GM19328 (cell line): ENCODE results near the gene NACC1.

Source experiments
- ATAC-seq: cut with Tn5 transposase; IDR thresholded peaks from one replicate; pipeline ENCODE4 v1.9.1; 2021; ENCODE audit warnings: mild to moderate bottlenecking, moderate library complexity; ENCODE audit not compliant: unreplicated experiment

Gene NACC1

GRCh38 chr19:13187419-13187818 is 69.4 kb downstream of the NACC1 start:
- no peak for ATAC-seq

GRCh38 chr19:13189600-13189999 is 71.5 kb downstream of the NACC1 start:
- no peak for ATAC-seq
